Sigmoid colon (tissue), 3 donors: ENCODE data around the gene CDK18.

Experiments
- POLR2A ChIP-seq, 2 donors: fragments of 450-650 bp; IDR thresholded peaks; one replicate each; pipeline ENCODE4 v1.6.1; 2016; ENCODE audit warnings: antibody characterized with exemption in 2 of 2, mild to moderate bottlenecking in 2 of 2, moderate library complexity in 2 of 2
- TF ChIP-seq, protein P1 (sequence below), 4 experiments: fragments of 450-650 bp in 3 of 4; fragments of 200-600 bp in 1 of 4; IDR thresholded peaks; one replicate each; pipeline ENCODE4 v1.5.1; 2016 to 2019; ENCODE audit warnings: antibody characterized with exemption in 4 of 4, mild to moderate bottlenecking in 3 of 4, moderate library complexity in 2 of 4

DNA sequence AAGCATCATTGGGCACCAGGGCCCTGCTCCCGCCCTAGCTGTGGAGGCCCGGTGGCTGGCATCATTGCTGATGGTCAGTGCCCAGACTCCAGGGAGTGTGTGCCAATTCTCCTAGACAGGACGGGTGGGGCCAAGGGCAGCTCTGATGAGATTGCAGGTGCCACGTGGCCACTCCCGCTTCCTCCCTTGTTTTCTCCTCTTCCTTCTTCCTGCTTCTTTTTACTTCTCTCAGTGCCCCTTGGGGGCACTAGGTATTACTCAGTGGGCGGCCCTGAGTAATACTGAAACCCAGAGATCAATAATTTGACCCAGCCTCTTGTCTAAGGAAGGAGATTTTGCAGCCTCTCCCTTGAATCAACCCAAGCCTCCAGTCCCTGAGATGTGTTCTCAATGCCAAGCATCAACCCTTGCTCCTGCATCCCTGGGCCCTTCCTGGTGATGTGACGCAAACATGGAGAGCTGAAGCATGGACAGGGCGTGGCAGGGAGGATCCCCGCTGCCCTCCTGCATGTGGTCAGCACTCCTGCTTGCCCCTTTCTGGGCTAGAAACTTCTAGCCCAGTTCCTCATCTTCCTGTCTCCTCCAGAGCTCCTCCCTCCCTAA, 32.4 kb downstream of the CDK18 start:
- TF ChIP-seq, protein P1, sequence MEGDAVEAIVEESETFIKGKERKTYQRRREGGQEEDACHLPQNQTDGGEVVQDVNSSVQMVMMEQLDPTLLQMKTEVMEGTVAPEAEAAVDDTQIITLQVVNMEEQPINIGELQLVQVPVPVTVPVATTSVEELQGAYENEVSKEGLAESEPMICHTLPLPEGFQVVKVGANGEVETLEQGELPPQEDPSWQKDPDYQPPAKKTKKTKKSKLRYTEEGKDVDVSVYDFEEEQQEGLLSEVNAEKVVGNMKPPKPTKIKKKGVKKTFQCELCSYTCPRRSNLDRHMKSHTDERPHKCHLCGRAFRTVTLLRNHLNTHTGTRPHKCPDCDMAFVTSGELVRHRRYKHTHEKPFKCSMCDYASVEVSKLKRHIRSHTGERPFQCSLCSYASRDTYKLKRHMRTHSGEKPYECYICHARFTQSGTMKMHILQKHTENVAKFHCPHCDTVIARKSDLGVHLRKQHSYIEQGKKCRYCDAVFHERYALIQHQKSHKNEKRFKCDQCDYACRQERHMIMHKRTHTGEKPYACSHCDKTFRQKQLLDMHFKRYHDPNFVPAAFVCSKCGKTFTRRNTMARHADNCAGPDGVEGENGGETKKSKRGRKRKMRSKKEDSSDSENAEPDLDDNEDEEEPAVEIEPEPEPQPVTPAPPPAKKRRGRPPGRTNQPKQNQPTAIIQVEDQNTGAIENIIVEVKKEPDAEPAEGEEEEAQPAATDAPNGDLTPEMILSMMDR (IDR thresholded peaks at IDR 0.05) = no peak
- TF ChIP-seq POLR2A (IDR thresholded peaks at IDR 0.05) = no peak
